ENCODE measurements around the gene MAPKAP1. TPM values are rescaled to one million over a fixed set of nuclear protein-coding genes. Genes with fewer than 3 reads are reported as not detected.

The MAPKAP1 gene
- total RNA-seq, 2 donors from 2014 or later, result 75.3 to 91.6 TPM

GRCh38 chr9:125739436-125739835, 32.4 kb upstream of the MAPKAP1 start:
- Mint-ChIP-seq H3K27ac (no peak overlapping the region), H3K36me3 (ENCODE audit: low read depth) (no peaks in the 10 kb centered on the region), H3K4me1 (no peaks in the 10 kb centered on the region), H3K9me3 (no peaks in the 10 kb centered on the region), H3K4me3 (no peak overlapping the region), H3K27me3 (ENCODE audit: insufficient read depth) (peaks cover 4% of the 10 kb centered on the region)
- WGBS, 2 experiments (ENCODE audit: insufficient coverage in 1 of 2, insufficient read length in 1 of 2), result 87 to 100% methylated on average over 2 to 3 of the region's 3 CpGs
- DNase-seq, result no peak
- Histone ChIP-seq H3K4me3 (ENCODE audit: low read length) (no peak overlapping the region), H3K27ac (ENCODE audit: low read depth, low read length) (no peak overlapping the region), H3K36me3 (ENCODE audit: control insufficient read depth, insufficient read depth, low read length) (no peaks in the 10 kb centered on the region), H3K4me1 (ENCODE audit: control insufficient read depth, insufficient read depth, low read length) (no peaks in the 10 kb centered on the region), H3K27me3 (ENCODE audit: control insufficient read depth, insufficient read depth, low read length, poor library complexity, severe bottlenecking) (no peaks in the 10 kb centered on the region), H3K9me3 (ENCODE audit: control insufficient read depth, low read length) (no peaks in the 10 kb centered on the region), H3K9ac (ENCODE audit: extremely low read depth, low read length, poor library complexity, severe bottlenecking) (no peak overlapping the region)
- TF ChIP-seq CTCF (conservative IDR thresholded peaks at IDR 0.05), result no peak

- no peak overlapping the region for H3K9ac ChIP-seq (ENCODE audit: extremely low read depth, low read length, poor library complexity, severe bottlenecking)
- H3K27me3 ChIP-seq (ENCODE audit: control insufficient read depth, insufficient read depth, low read length, poor library complexity, severe bottlenecking), result no peaks in the 10 kb centered on the region
- no peaks in the 10 kb centered on the region for H3K36me3 Mint-ChIP-seq (ENCODE audit: low read depth)
- H3K4me3 Mint-ChIP-seq, result no peak overlapping the region
- no peaks in the 10 kb centered on the region for H3K9me3 Mint-ChIP-seq
- H3K27ac ChIP-seq (ENCODE audit: low read depth, low read length), result no peak overlapping the region
- WGBS, 2 experiments (ENCODE audit: insufficient coverage in 1 of 2, insufficient read length in 1 of 2), result 97% methylated on average over 2 of the region's 2 CpGs; no CpG with 5 or more reads in 1 of the 2 experiments
- H3K27ac Mint-ChIP-seq, result no peak overlapping the region
- no peak overlapping the region for H3K4me3 ChIP-seq (ENCODE audit: low read length)
- peak; percentile 79 for DNase-seq
- no peak for TF ChIP-seq CTCF (conservative IDR thresholded peaks at IDR 0.05)
- no peaks in the 10 kb centered on the region for H3K4me1 ChIP-seq (ENCODE audit: control insufficient read depth, insufficient read depth, low read length)
- peaks cover 7% of the 10 kb centered on the region for H3K4me1 Mint-ChIP-seq
- H3K9me3 ChIP-seq (ENCODE audit: control insufficient read depth, low read length), result no peaks in the 10 kb centered on the region
- peaks cover under 1% of the 10 kb centered on the region for H3K27me3 Mint-ChIP-seq (ENCODE audit: insufficient read depth)
- no peaks in the 10 kb centered on the region for H3K36me3 ChIP-seq (ENCODE audit: control insufficient read depth, insufficient read depth, low read length)
Observed at GRCh38 chr9:125732562-125732961, 25.6 kb upstream of the MAPKAP1 start.

DNA sequence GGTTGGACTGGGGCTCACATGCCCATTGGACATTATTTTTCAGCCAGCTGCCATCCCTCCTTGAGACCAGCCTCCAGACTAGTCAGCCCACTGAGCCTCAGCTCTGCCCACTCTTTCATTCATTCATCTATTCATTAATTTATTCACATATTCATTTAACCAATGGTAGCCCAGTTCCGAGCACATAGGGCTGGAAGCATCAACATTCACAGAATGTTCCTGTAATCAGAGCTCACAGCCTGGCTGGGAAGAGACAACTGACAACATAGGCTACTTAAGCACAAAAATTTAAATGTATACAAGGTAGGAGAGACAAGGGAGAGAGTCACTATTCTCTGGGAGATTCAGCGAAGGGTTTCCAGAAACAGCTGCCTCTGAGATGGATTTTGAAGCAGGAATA, 23.2 kb upstream of the MAPKAP1 start:
- no peaks in the 10 kb centered on the region for H3K9me3 Mint-ChIP-seq
- no peak for TF ChIP-seq CTCF (conservative IDR thresholded peaks at IDR 0.05)

More for the DNA sequence above, 23.2 kb upstream of the MAPKAP1 start:
- no peak overlapping the region for H3K4me3 ChIP-seq (ENCODE audit: low read length)
- H3K9ac ChIP-seq (ENCODE audit: extremely low read depth, low read length, poor library complexity, severe bottlenecking), result no peak overlapping the region
- no peaks in the 10 kb centered on the region for H3K36me3 ChIP-seq (ENCODE audit: control insufficient read depth, insufficient read depth, low read length)
- Mint-ChIP-seq H3K4me1 (peaks cover 7% of the 10 kb centered on the region), H3K27ac (no peak overlapping the region), H3K27me3 (ENCODE audit: insufficient read depth) (no peaks in the 10 kb centered on the region), H3K4me3 (no peak overlapping the region), H3K36me3 (ENCODE audit: low read depth) (no peaks in the 10 kb centered on the region)
- no peak overlapping the region for H3K27ac ChIP-seq (ENCODE audit: low read depth, low read length)
- no peaks in the 10 kb centered on the region for H3K9me3 ChIP-seq (ENCODE audit: control insufficient read depth, low read length)
- no peaks in the 10 kb centered on the region for H3K27me3 ChIP-seq (ENCODE audit: control insufficient read depth, insufficient read depth, low read length, poor library complexity, severe bottlenecking)
- no peaks in the 10 kb centered on the region for H3K4me1 ChIP-seq (ENCODE audit: control insufficient read depth, insufficient read depth, low read length)
- DNase-seq, result no peak
- 94% methylated on average over 2 of the region's 2 CpGs; no CpG with 5 or more reads in 1 of the 2 experiments for WGBS, 2 experiments (ENCODE audit: insufficient coverage in 1 of 2, insufficient read length in 1 of 2)
